Natural killer cell (primary cell): ENCODE results near the gene KRTAP10-11. TPM values are rescaled to one million over a fixed set of nuclear protein-coding genes. Genes with fewer than 3 reads are reported as not detected.

Source experiments
- ATAC-seq, 3 donors: fragments of 150-1000 bp in 2 of 3; fragments of 200-7000 bp in 1 of 3; cut with Tn5 transposase; 1 replicate in 1 of 3; 2 replicates in 2 of 3; pipeline ENCODE4 v1.10.0; 2021; ENCODE audit warnings: mild to moderate bottlenecking in 2 of 3, moderate library complexity in 2 of 3
- DNase-seq, 2 donors: peaks; one replicate each; pipeline versions ENCODE4 v3.0.0 to v3.0.0-alpha.2; 2013 to 2021; ENCODE audit warnings: mixed read lengths in 1 of 2
- H3K27ac ChIP-seq: one replicate; pipeline ENCODE4 v1.5.1; 2013; ENCODE audit warnings: mild to moderate bottlenecking, low read length
- H3K27me3 ChIP-seq: one replicate; pipeline ENCODE4 v1.6.1; 2013; ENCODE audit warnings: low read length; ENCODE audit not compliant: control insufficient read depth, insufficient read depth
- H3K36me3 ChIP-seq: one replicate; pipeline ENCODE4 v1.6.1; 2013; ENCODE audit warnings: low read length; ENCODE audit not compliant: control insufficient read depth, insufficient read depth
- H3K4me1 ChIP-seq: one replicate; pipeline ENCODE4 v1.6.1; 2013; ENCODE audit warnings: low read length; ENCODE audit not compliant: control insufficient read depth, insufficient read depth
- H3K4me3 ChIP-seq: one replicate; pipeline ENCODE4 v1.5.1; 2013; ENCODE audit warnings: low read length
- H3K9me3 ChIP-seq: one replicate; pipeline ENCODE4 v1.6.1; 2013; ENCODE audit warnings: low read length; ENCODE audit not compliant: control insufficient read depth, insufficient read depth
- H3K27ac Mint-ChIP-seq, 2 donors: one replicate each; pipeline ENCODE4 v1.8.0; 2022; ENCODE audit warnings: mild to moderate bottlenecking in 2 of 2, mixed read lengths in 2 of 2, moderate library complexity in 1 of 2
- H3K27me3 Mint-ChIP-seq, 2 donors: one replicate each; pipeline ENCODE4 v1.8.0; 2022; ENCODE audit warnings: low read depth in 2 of 2, mixed read lengths in 2 of 2
- H3K36me3 Mint-ChIP-seq: one replicate; pipeline ENCODE4 v1.8.0; 2022; ENCODE audit warnings: mixed read lengths
- H3K4me1 Mint-ChIP-seq, 2 donors: one replicate each; pipeline ENCODE4 v1.8.0; 2022; ENCODE audit warnings: mixed read lengths in 2 of 2
- H3K4me3 Mint-ChIP-seq: one replicate; pipeline ENCODE4 v1.8.0; 2022; ENCODE audit warnings: mild to moderate bottlenecking, moderate library complexity, mixed read lengths
- H3K9me3 Mint-ChIP-seq, 2 donors: one replicate each; pipeline ENCODE4 v1.8.0; 2022; ENCODE audit warnings: mixed read lengths in 2 of 2
- CTCF ChIP-seq: fragments of 200-600 bp; IDR thresholded peaks from one replicate; pipeline ENCODE4 v1.8.0; 2022; ENCODE audit warnings: antibody characterized with exemption
- WGBS: methylation state at CpG from one replicate; pipeline ENCODE4 v1.1.7; 2013; ENCODE audit warnings: missing lambda C conversion rate; ENCODE audit not compliant: insufficient coverage; 5-methylcytosine and 5-hydroxymethylcytosine counted together
- intact Hi-C: fragments of 100-400 bp; cut with micrococcal nuclease; formaldehyde crosslinking; loops from one replicate; pipeline ENCODE4 v1.14.2; 2022
- total RNA-seq, 4 donors: library from RNA; stranded (reverse); fragments of 120-200 nt in 1 of 4; gene quantifications; one replicate each; pipeline versions ENCODE4 v1.2.3 to v1.2.4, GENCODE V29; 2013 to 2022

The KRTAP10-11 gene
- total RNA-seq, 3 donors from 2014 or later (not counting 1 experiment from before 2014, with no cell fraction given), result not detected

GRCh38 chr21:44650973-44651675, 4.9 kb downstream of the KRTAP10-11 start:
- Histone ChIP-seq H3K27me3 (no peaks in the 10 kb centered on the region), H3K9me3 (peaks cover 7% of the 10 kb centered on the region), H3K27ac (no peak overlapping the region), H3K4me1 (peaks cover 32% of the 10 kb centered on the region), H3K4me3 (no peak overlapping the region), H3K36me3 (no peaks in the 10 kb centered on the region)
- DNase-seq (no peak), ATAC-seq (no peak)
- Mint-ChIP-seq H3K4me3 (no peak overlapping the region), H3K27ac (peak overlapping the region in 1 of 2 donors; percentile 24), H3K9me3 (peaks cover 0 to under 1% of the 10 kb centered on the region in 2 donors), H3K27me3 (peaks cover 0 to 3% of the 10 kb centered on the region in 2 donors), H3K36me3 (peaks cover 3% of the 10 kb centered on the region), H3K4me1 (peaks cover 17 to 24% of the 10 kb centered on the region in 2 donors)
- intact Hi-C loops, result no loop called here
- WGBS, result 85% methylated on average over 12 of the region's 12 CpGs
- no peak for TF ChIP-seq CTCF

GRCh38 chr21:44653123-44653522, 6.9 kb downstream of the KRTAP10-11 start:
- H3K36me3 Mint-ChIP-seq, result peaks cover 18% of the 10 kb centered on the region
- 84% methylated on average over 14 of the region's 14 CpGs for WGBS
- Histone ChIP-seq H3K36me3 (no peaks in the 10 kb centered on the region), H3K27me3 (no peaks in the 10 kb centered on the region), H3K9me3 (peaks cover 13% of the 10 kb centered on the region), H3K4me1 (peaks cover 46% of the 10 kb centered on the region), H3K27ac (no peak overlapping the region), H3K4me3 (no peak overlapping the region)
- H3K27ac Mint-ChIP-seq, result no peak overlapping the region
- ATAC-seq, result no peak
- intact Hi-C loops, result no loop called here
- DNase-seq, result peak in 1 of 2 donors; percentile 28
- peaks cover 35 to 37% of the 10 kb centered on the region in 2 donors for H3K4me1 Mint-ChIP-seq
- H3K9me3 Mint-ChIP-seq, result peaks cover 2 to 10% of the 10 kb centered on the region in 2 donors
- no peak overlapping the region for H3K4me3 Mint-ChIP-seq
- no peak for TF ChIP-seq CTCF
- no peaks in the 10 kb centered on the region for H3K27me3 Mint-ChIP-seq

- TF ChIP-seq CTCF, result no peak
- H3K27ac ChIP-seq, result peak overlapping the region; percentile 39
- H3K36me3 ChIP-seq, result no peaks in the 10 kb centered on the region
- H3K27ac Mint-ChIP-seq, result peak overlapping the region; percentile 57 to 70
- intact Hi-C loops, result no loop called here
- peaks cover 43 to 45% of the 10 kb centered on the region in 2 donors for H3K4me1 Mint-ChIP-seq
- DNase-seq (peak in 1 of 2 donors; percentile 88), ATAC-seq (peak in 2 of 3 donors; percentile 14 to 28)
- H3K4me3 ChIP-seq, result no peak overlapping the region
- no peaks in the 10 kb centered on the region for H3K27me3 Mint-ChIP-seq
- H3K27me3 ChIP-seq, result no peaks in the 10 kb centered on the region
- no peak overlapping the region for H3K4me3 Mint-ChIP-seq
- peaks cover 18% of the 10 kb centered on the region for H3K36me3 Mint-ChIP-seq
- H3K9me3 ChIP-seq, result peaks cover 13% of the 10 kb centered on the region
- 81% methylated on average over 16 of the region's 17 CpGs for WGBS
- H3K4me1 ChIP-seq, result peaks cover 51% of the 10 kb centered on the region
- peaks cover 2 to 10% of the 10 kb centered on the region in 2 donors for H3K9me3 Mint-ChIP-seq
These were observed 7.7 kb downstream of the KRTAP10-11 start for GRCh38 chr21:44653656-44654575.
